H1 (cell line): ENCODE data around the gene KIF27. TPM values are rescaled to one million over a fixed set of nuclear protein-coding genes. Genes with fewer than 3 reads are reported as not detected.
"Not testable (repeated sequence)": the region's sequence is repeated elsewhere in the genome, so short reads cannot be mapped to it uniquely, and the experiment has no call there.

ENCODE experiments used
- CTCF ChIA-PET: fragments of 300-600 bp; sonication (Branson Sonifier 250); formaldehyde crosslinking; loops from one replicate; lab custom pipeline; 2021; ENCODE audit not compliant: partially characterized antibody; lab: Charles Lee
- POLR2A ChIA-PET: fragments of 300-600 bp; sonication (Branson Sonifier 250); formaldehyde crosslinking; loops from one replicate; lab custom pipeline; 2021; ENCODE audit warnings: inconsistent platforms; ENCODE audit not compliant: partially characterized antibody; lab: Charles Lee
- DNase-seq, 2 experiments: peaks; one replicate each; pipeline versions ENCODE4 v3.0.0 to v3.0.0-alpha.2; 2010 to 2022; ENCODE audit warnings: low spot score in 2 of 2, low read depth in 1 of 2, mixed read lengths in 1 of 2
- FAIRE-seq: peaks from 2 replicates; lab custom pipeline; 2011; peaks lifted over from hg19 to GRCh38; lab: Jason Lieb, UNC
- H2AFZ ChIP-seq: 2 replicates; pipeline ENCODE4 v1.8.1; 2012; ENCODE audit warnings: low read length, inconsistent platforms
- H2AK5ac ChIP-seq: 2 replicates; pipeline ENCODE4 v1.6.1; 2013; ENCODE audit warnings: low read depth, low read length
- H2BK120ac ChIP-seq: replicated peaks from 2 replicates; pipeline ENCODE3; 2013; ENCODE audit warnings: low read depth, low read length, inconsistent platforms
- H2BK12ac ChIP-seq: 2 replicates; pipeline ENCODE4 v1.6.1; 2013; ENCODE audit warnings: low read depth, low read length
- H2BK15ac ChIP-seq: 2 replicates; pipeline ENCODE4 v1.6.1; 2013; ENCODE audit warnings: low read length
- H2BK20ac ChIP-seq: 2 replicates; pipeline ENCODE4 v1.6.1; 2013; ENCODE audit warnings: low read length
- H2BK5ac ChIP-seq: 2 replicates; pipeline ENCODE4 v1.6.1; 2013; ENCODE audit warnings: low read depth, low read length
- H3K14ac ChIP-seq: 2 replicates; pipeline ENCODE4 v1.6.1; 2013; ENCODE audit warnings: inconsistent platforms; ENCODE audit not compliant: insufficient read length
- H3K18ac ChIP-seq: 2 replicates; pipeline ENCODE4 v1.6.1; 2013; ENCODE audit warnings: low read length; ENCODE audit errors: extremely low read depth
- H3K23ac ChIP-seq: 2 replicates; pipeline ENCODE4 v1.6.1; 2013; ENCODE audit warnings: inconsistent platforms; ENCODE audit not compliant: insufficient read length
- H3K23me2 ChIP-seq: 2 replicates; pipeline ENCODE4 v1.6.1; 2013; ENCODE audit warnings: low read depth, low read length
- H3K27ac ChIP-seq: 2 replicates; pipeline ENCODE4 v1.6.1; 2011; ENCODE audit warnings: low read depth, low read length, inconsistent platforms
- H3K27me3 ChIP-seq, 4 experiments: replicated peaks in 1 of 4; 1 replicate in 1 of 4; 2 replicates in 3 of 4; pipeline versions ENCODE4 v1.6.1 to v1.8.1; 2011 to 2013; ENCODE audit warnings: low read length in 3 of 4, mild to moderate bottlenecking in 3 of 4, inconsistent platforms in 2 of 4, mixed read lengths in 2 of 4, moderate library complexity in 1 of 4; ENCODE audit not compliant: control insufficient read depth in 3 of 4, insufficient read depth in 3 of 4; ENCODE audit errors: extremely low read depth in 1 of 4
- H3K36me3 ChIP-seq, 4 experiments: 2 replicates each; pipeline versions ENCODE4 v1.6.1 to v1.8.1; 2011 to 2013; ENCODE audit warnings: mild to moderate bottlenecking in 4 of 4, low read length in 3 of 4, moderate library complexity in 2 of 4, control low read depth in 1 of 4, inconsistent platforms in 1 of 4; ENCODE audit not compliant: insufficient read depth in 4 of 4, control insufficient read depth in 2 of 4
- H3K4ac ChIP-seq: replicated peaks from 2 replicates; pipeline ENCODE3; 2013; ENCODE audit warnings: low read length, low read depth, mixed read lengths, inconsistent platforms; ENCODE audit not compliant: insufficient read length
- H3K4me1 ChIP-seq, 4 experiments: replicated peaks in 1 of 4; 1 replicate in 1 of 4; 2 replicates in 3 of 4; pipeline versions ENCODE4 v1.6.1 to v1.8.1; 2011 to 2013; ENCODE audit warnings: low read length in 3 of 4, inconsistent platforms in 2 of 4, mixed read lengths in 1 of 4; ENCODE audit not compliant: insufficient read depth in 4 of 4, control insufficient read depth in 3 of 4
- H3K4me2 ChIP-seq, 2 experiments: 2 replicates each; pipeline versions ENCODE4 v1.6.1 to v1.8.1; 2011 to 2013; ENCODE audit warnings: low read depth in 2 of 2, low read length in 2 of 2, control low read depth in 1 of 2, inconsistent platforms in 1 of 2, mild to moderate bottlenecking in 1 of 2; ENCODE audit not compliant: insufficient read depth in 1 of 2
- H3K4me3 ChIP-seq, 4 experiments: fragments of 200-600, 300-600 bp in 1 of 4; sonication (generic), shearing (Covaris generic), sonication (Bioruptor Twin) in 1 of 4; 2 replicates each; pipeline versions ENCODE4 v1.5.1 to v1.8.1; 2011 to 2016; ENCODE audit warnings: low read length in 4 of 4, low read depth in 3 of 4, control low read depth in 2 of 4, inconsistent platforms in 2 of 4, mild to moderate bottlenecking in 2 of 4, mixed read lengths in 1 of 4, moderate library complexity in 1 of 4; ENCODE audit not compliant: insufficient read depth in 2 of 4; ENCODE audit errors: extremely low read depth in 1 of 4
- H3K56ac ChIP-seq: replicated peaks from 2 replicates; pipeline ENCODE3; 2013; ENCODE audit warnings: low read depth, mild to moderate bottlenecking, mixed read lengths, low read length, inconsistent platforms; ENCODE audit not compliant: insufficient read length
- H3K79me1 ChIP-seq: 2 replicates; pipeline ENCODE4 v1.6.1; 2013; ENCODE audit warnings: low read depth, low read length, control low read depth
- H3K79me2 ChIP-seq, 2 experiments: 2 replicates each; pipeline versions ENCODE4 v1.6.1 to v1.8.1; 2012 to 2013; ENCODE audit warnings: low read length in 2 of 2, mild to moderate bottlenecking in 2 of 2, inconsistent platforms in 1 of 2; ENCODE audit not compliant: insufficient read depth in 2 of 2, control insufficient read depth in 1 of 2
- H3K9ac ChIP-seq, 4 experiments: replicated peaks in 1 of 4; 1 replicate in 1 of 4; 2 replicates in 3 of 4; pipeline versions ENCODE4 v1.6.1 to v1.8.1; 2011 to 2013; ENCODE audit warnings: low read depth in 3 of 4, low read length in 3 of 4, control low read depth in 2 of 4, mild to moderate bottlenecking in 2 of 4, moderate library complexity in 2 of 4, inconsistent platforms in 1 of 4; ENCODE audit errors: extremely low read depth in 1 of 4
- H3K9me3 ChIP-seq, 2 experiments: 2 replicates each; pipeline versions ENCODE4 v1.6.1 to v1.8.1; 2012 to 2013; ENCODE audit warnings: mild to moderate bottlenecking in 2 of 2, moderate library complexity in 2 of 2, control low read depth in 1 of 2, inconsistent platforms in 1 of 2, low read depth in 1 of 2, low read length in 1 of 2, mixed read lengths in 1 of 2; ENCODE audit not compliant: insufficient read depth in 2 of 2
- H4K20me1 ChIP-seq, 2 experiments: replicated peaks in 1 of 2; 2 replicates each; pipeline versions ENCODE3 to v1.8.1; 2011 to 2013; ENCODE audit warnings: inconsistent platforms in 2 of 2, low read length in 2 of 2, mild to moderate bottlenecking in 1 of 2; ENCODE audit not compliant: insufficient read depth in 2 of 2, control insufficient read depth in 1 of 2
- H4K5ac ChIP-seq: 2 replicates; pipeline ENCODE4 v1.6.1; 2013; ENCODE audit warnings: low read length, low read depth, mixed read lengths, inconsistent platforms; ENCODE audit not compliant: insufficient read length
- H4K8ac ChIP-seq: 2 replicates; pipeline ENCODE4 v1.8.0; 2013; ENCODE audit warnings: mild to moderate bottlenecking, moderate library complexity, low read length, inconsistent platforms; ENCODE audit not compliant: insufficient read depth; ENCODE audit errors: extremely low read depth
- H4K91ac ChIP-seq: replicated peaks from 2 replicates; pipeline ENCODE3; 2013; ENCODE audit warnings: low read length, mixed read lengths, inconsistent platforms; ENCODE audit not compliant: insufficient read length
- WGBS, 2 experiments: shearing (Covaris generic) in 1 of 2; methylation state at CpG; one replicate each; pipeline versions ENCODE4 v1.1.6 to v1.1.7; 2013 to 2015; ENCODE audit warnings: low lambda C conversion rate in 2 of 2, mixed read lengths in 2 of 2, inconsistent platforms in 1 of 2, low coverage in 1 of 2, missing lambda C conversion rate in 1 of 2; ENCODE audit not compliant: insufficient replicate concordance in 2 of 2, insufficient coverage in 1 of 2, insufficient read length in 1 of 2; ENCODE audit errors: extremely low coverage in 1 of 2, missing lambda C conversion rate in 1 of 2; 5-methylcytosine and 5-hydroxymethylcytosine counted together
- polyA plus RNA-seq, 7 experiments: library from polyadenylated mRNA; depleted of rRNA in 3 of 7; stranded (reverse) in 5 of 7; unstranded in 2 of 7; fragments of >200 nt in 5 of 7; fragments of 200-250 nt in 2 of 7; gene quantifications; 1 replicate in 5 of 7; 2 replicates in 1 of 7; 4 replicates in 1 of 7; pipeline versions ENCODE4 v1.2.1 to v1.2.3, GENCODE V29; 2011 to 2013; ENCODE audit warnings: missing spikeins in 2 of 7, mixed read lengths in 2 of 7
- total RNA-seq: library from RNA; stranded (reverse); fragmentation: NEBNext Ultra II Directional; extraction: Animal tissue kit (Norgen Biotek cat#: 25700); gene quantifications from 2 replicates; pipeline ENCODE4 v1.2.1, GENCODE V29; 2021

The KIF27 gene
- total and polyA plus RNA-seq, 2 of the 8 experiments (the other 6 are each of a cell fraction or from before 2014, with no cell fraction given) = 0.47 to 7.0 TPM

DNA sequence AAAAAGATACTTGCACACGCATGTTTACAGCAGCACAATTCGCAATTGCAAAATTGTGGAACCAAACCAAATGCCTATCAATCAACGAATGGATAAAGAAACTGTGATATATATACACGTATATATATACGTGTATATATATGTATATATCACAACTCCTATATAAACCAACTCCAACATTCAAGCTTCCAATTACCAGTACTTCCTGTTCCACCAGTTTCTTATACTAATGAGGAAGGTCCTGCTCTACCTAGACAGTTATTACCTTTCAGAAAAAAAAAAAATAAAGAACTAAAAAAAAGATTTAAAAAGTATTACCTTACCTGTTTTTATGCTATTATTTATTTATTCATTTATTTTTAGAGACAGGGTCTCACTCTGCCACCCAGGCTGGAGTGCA, 20.6 kb downstream of the KIF27 start:
- H3K79me1 ChIP-seq, H2BK12ac ChIP-seq, H3K14ac ChIP-seq, H3K4me2 ChIP-seq, H4K5ac ChIP-seq, H3K23ac ChIP-seq, H3K9ac ChIP-seq, H3K23me2 ChIP-seq, H3K27ac ChIP-seq, H3K9me3 ChIP-seq, H3K27me3 ChIP-seq, H3K4me3 ChIP-seq, H4K91ac ChIP-seq, FAIRE-seq, H3K56ac ChIP-seq, H3K18ac ChIP-seq, H2BK120ac ChIP-seq, H3K36me3 ChIP-seq, H2AK5ac ChIP-seq, DNase-seq, H4K8ac ChIP-seq, H2BK20ac ChIP-seq, H2AFZ ChIP-seq, H2BK5ac ChIP-seq, H3K4ac ChIP-seq, H3K4me1 ChIP-seq, H3K79me2 ChIP-seq, H2BK15ac ChIP-seq, H4K20me1 ChIP-seq, POLR2A ChIA-PET: not testable (repeated sequence)
- 91% methylated on average over 5 of the region's 5 CpGs; no CpG with 5 or more reads in 1 of the 2 experiments for WGBS, 2 experiments
- CTCF ChIA-PET = interaction anchor here (0.6 kb wide), 1 partner anchor 325 kb away, joined by 3 read pairs; no protein-coding TSS in a partner anchor

DNA sequence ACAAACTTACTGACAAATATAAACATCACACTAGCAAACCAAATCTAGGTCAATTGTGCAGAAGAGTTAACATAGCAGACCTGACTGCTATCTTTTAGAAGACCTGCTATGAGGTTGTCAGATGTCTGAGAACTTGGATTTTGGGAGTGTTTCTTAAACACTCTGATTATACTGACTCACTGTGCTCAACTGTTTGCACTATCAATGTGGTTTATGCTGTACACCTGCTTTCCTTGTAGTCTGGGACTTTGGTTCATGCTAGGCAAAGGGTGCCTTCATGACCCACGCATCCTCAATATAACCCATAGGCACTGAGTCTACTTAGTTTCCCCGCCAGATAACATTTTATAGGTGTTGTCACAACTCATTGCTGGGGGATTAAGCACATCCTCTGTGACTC, 26.9 kb downstream of the KIF27 start:
- H3K4me1 ChIP-seq, H3K4ac ChIP-seq, H3K27me3 ChIP-seq, H4K91ac ChIP-seq, H3K4me3 ChIP-seq, H3K18ac ChIP-seq, H3K36me3 ChIP-seq, DNase-seq, H4K8ac ChIP-seq, H3K23me2 ChIP-seq, H2BK12ac ChIP-seq, H3K56ac ChIP-seq, H3K4me2 ChIP-seq, H2BK20ac ChIP-seq, H3K14ac ChIP-seq, H2BK120ac ChIP-seq, H4K5ac ChIP-seq, H4K20me1 ChIP-seq, POLR2A ChIA-PET, H3K79me2 ChIP-seq, FAIRE-seq, CTCF ChIA-PET, H3K9ac ChIP-seq, H3K79me1 ChIP-seq, H2BK15ac ChIP-seq, H2AK5ac ChIP-seq, H3K23ac ChIP-seq, H2AFZ ChIP-seq, H3K9me3 ChIP-seq, H2BK5ac ChIP-seq, H3K27ac ChIP-seq: not testable (repeated sequence)
- 81% methylated on average over 2 of the region's 2 CpGs; no CpG with 5 or more reads in 1 of the 2 experiments for WGBS, 2 experiments
